ENCODE measurements around the gene PRR16.

Gene PRR16

GRCh38 chr5:120602033-120602432 lies 137.9 kb downstream of the PRR16 start:
- no peak overlapping the region for H3K4me3 ChIP-seq (ENCODE audit: low read depth, low read length)
- no peak for TF ChIP-seq CTCF (IDR thresholded peaks at IDR 0.05; ENCODE audit: low read depth, low read length, missing control alignments)
- DNase-seq (ENCODE audit: low read depth): no peak
- in situ Hi-C loops (cut with HindIII; ENCODE audit: low sequenced_read_pairs): no loop called here

GRCh38 chr5:120604884-120605283 lies 140.8 kb downstream of the PRR16 start:
- H3K4me3 ChIP-seq (ENCODE audit: low read depth, low read length): no peak overlapping the region
- in situ Hi-C loops (cut with HindIII; ENCODE audit: low sequenced_read_pairs): no loop called here
- peak; percentile 94 for DNase-seq (ENCODE audit: low read depth)
- no peak for TF ChIP-seq CTCF (IDR thresholded peaks at IDR 0.05; ENCODE audit: low read depth, low read length, missing control alignments)

GRCh38 chr5:120605325-120606079 lies 141.4 kb downstream of the PRR16 start:
- DNase-seq (ENCODE audit: low read depth): no peak
- in situ Hi-C loops (cut with HindIII; ENCODE audit: low sequenced_read_pairs): no loop called here
- TF ChIP-seq CTCF (IDR thresholded peaks at IDR 0.05; ENCODE audit: low read depth, low read length, missing control alignments): no peak
- H3K4me3 ChIP-seq (ENCODE audit: low read depth, low read length): no peak overlapping the region

GRCh38 chr5:120609570-120609969 lies 145.5 kb downstream of the PRR16 start:
- no peak overlapping the region for H3K4me3 ChIP-seq (ENCODE audit: low read depth, low read length)
- in situ Hi-C loops (cut with HindIII; ENCODE audit: low sequenced_read_pairs): no loop called here
- no peak for TF ChIP-seq CTCF (IDR thresholded peaks at IDR 0.05; ENCODE audit: low read depth, low read length, missing control alignments)
- DNase-seq (ENCODE audit: low read depth): no peak

GRCh38 chr5:120610145-120610544 lies 146.0 kb downstream of the PRR16 start:
- in situ Hi-C loops (cut with HindIII; ENCODE audit: low sequenced_read_pairs): no loop called here
- DNase-seq (ENCODE audit: low read depth): no peak
- TF ChIP-seq CTCF (IDR thresholded peaks at IDR 0.05; ENCODE audit: low read depth, low read length, missing control alignments): no peak
- no peak overlapping the region for H3K4me3 ChIP-seq (ENCODE audit: low read depth, low read length)

- TF ChIP-seq CTCF (IDR thresholded peaks at IDR 0.05; ENCODE audit: low read depth, low read length, missing control alignments): no peak
- in situ Hi-C loops (cut with HindIII; ENCODE audit: low sequenced_read_pairs): no loop called here
- H3K4me3 ChIP-seq (ENCODE audit: low read depth, low read length): no peak overlapping the region
- no peak for DNase-seq (ENCODE audit: low read depth)
Measured at GRCh38 chr5:120613729-120614128, 149.6 kb downstream of the PRR16 start.

Measured in astrocyte of the cerebellum (primary cell).